Parathyroid adenoma (tissue), 2 donors: Measurements from ENCODE around the gene PIM2.
A peak's percentile ranks its signal among the peaks of the same experiment; 100 is the strongest.
"Not testable (repeated sequence)": the region's sequence is repeated elsewhere in the genome, so short reads cannot be mapped to it uniquely, and the experiment has no call there.

ENCODE experiments used
- H2AFZ ChIP-seq: fragments of 300-600 bp; sonication (generic); one replicate; pipeline ENCODE4 v1.7.0; 2017; ENCODE audit warnings: antibody characterized with exemption, mild to moderate bottlenecking
- H3K27ac ChIP-seq: fragments of 300-600 bp; sonication (generic); one replicate; pipeline ENCODE4 v1.7.0; 2017
- H3K27me3 ChIP-seq: fragments of 300-600 bp; sonication (generic); one replicate; pipeline ENCODE4 v1.7.0; 2017; ENCODE audit warnings: low read length; ENCODE audit not compliant: control insufficient read depth, insufficient read depth
- H3K36me3 ChIP-seq: fragments of 300-600 bp; sonication (generic); one replicate; pipeline ENCODE4 v1.7.0; 2017; ENCODE audit warnings: low read length; ENCODE audit not compliant: control insufficient read depth, insufficient read depth
- H3K4me1 ChIP-seq: fragments of 300-600 bp; sonication (generic); one replicate; pipeline ENCODE4 v1.7.0; 2017; ENCODE audit warnings: control low read depth
- H3K4me2 ChIP-seq: fragments of 300-600 bp; sonication (generic); one replicate; pipeline ENCODE4 v1.7.0; 2017; ENCODE audit warnings: low read length
- H3K4me3 ChIP-seq: fragments of 300-600 bp; sonication (generic); one replicate; pipeline ENCODE4 v1.7.0; 2017; ENCODE audit warnings: low read depth, low read length
- H3K79me2 ChIP-seq: fragments of 300-600 bp; sonication (generic); one replicate; pipeline ENCODE4 v1.7.0; 2017; ENCODE audit warnings: control low read depth
- H3K9ac ChIP-seq: fragments of 300-600 bp; sonication (generic); one replicate; pipeline ENCODE4 v1.7.0; 2017; ENCODE audit warnings: mild to moderate bottlenecking
- H3K9me3 ChIP-seq: fragments of 300-600 bp; sonication (generic); one replicate; pipeline ENCODE4 v1.7.0; 2017; ENCODE audit warnings: low read length; ENCODE audit not compliant: control insufficient read depth
- TF ChIP-seq, protein P1 (sequence below): fragments of 300-600 bp; sonication (generic); IDR thresholded peaks from one replicate; pipeline ENCODE4 v1.7.0; 2017; ENCODE audit warnings: antibody characterized with exemption, mild to moderate bottlenecking
- donor health status: primary hyperparathyroidism.

The PIM2 gene

DNA sequence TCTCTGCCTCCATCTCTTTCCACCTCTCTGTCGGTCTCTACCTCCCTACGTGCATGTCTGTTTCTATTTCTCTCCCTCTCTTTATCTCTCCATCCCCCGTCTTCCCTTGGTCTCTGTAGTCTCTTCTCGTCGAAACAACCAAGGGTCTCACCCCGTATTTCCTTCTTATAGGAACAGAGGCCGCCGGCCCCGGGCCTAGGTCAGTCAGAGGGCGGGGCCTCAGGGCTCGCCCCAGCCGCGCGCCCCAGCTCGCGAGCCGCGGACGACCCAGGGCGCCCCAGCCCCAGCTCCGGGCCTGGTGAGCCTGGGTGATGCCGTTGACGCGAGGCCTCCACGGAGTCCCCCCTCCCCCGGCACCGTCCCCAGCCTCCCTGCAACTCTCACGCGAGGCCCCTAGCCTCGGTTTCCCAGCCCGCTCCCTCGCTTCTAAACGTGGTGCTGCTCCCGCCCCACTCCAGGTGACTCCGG is 27.9 kb downstream of the PIM2 start:
- no peaks in the 10 kb centered on the region for H3K27me3 ChIP-seq
- peak overlapping the region; percentile 64 for H3K4me3 ChIP-seq
- TF ChIP-seq, protein P1, sequence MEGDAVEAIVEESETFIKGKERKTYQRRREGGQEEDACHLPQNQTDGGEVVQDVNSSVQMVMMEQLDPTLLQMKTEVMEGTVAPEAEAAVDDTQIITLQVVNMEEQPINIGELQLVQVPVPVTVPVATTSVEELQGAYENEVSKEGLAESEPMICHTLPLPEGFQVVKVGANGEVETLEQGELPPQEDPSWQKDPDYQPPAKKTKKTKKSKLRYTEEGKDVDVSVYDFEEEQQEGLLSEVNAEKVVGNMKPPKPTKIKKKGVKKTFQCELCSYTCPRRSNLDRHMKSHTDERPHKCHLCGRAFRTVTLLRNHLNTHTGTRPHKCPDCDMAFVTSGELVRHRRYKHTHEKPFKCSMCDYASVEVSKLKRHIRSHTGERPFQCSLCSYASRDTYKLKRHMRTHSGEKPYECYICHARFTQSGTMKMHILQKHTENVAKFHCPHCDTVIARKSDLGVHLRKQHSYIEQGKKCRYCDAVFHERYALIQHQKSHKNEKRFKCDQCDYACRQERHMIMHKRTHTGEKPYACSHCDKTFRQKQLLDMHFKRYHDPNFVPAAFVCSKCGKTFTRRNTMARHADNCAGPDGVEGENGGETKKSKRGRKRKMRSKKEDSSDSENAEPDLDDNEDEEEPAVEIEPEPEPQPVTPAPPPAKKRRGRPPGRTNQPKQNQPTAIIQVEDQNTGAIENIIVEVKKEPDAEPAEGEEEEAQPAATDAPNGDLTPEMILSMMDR, result no peak
- H3K79me2 ChIP-seq, result no peaks in the 10 kb centered on the region
- no peaks in the 10 kb centered on the region for H3K9me3 ChIP-seq
- H2AFZ ChIP-seq, result peak overlapping the region; percentile 75
- no peaks in the 10 kb centered on the region for H3K36me3 ChIP-seq
- peaks cover 5% of the 10 kb centered on the region for H3K4me1 ChIP-seq
- H3K9ac ChIP-seq, result peak overlapping the region; percentile 43
- H3K4me2 ChIP-seq, result peak overlapping the region; percentile 66
- peak overlapping the region; percentile 76 for H3K27ac ChIP-seq

DNA sequence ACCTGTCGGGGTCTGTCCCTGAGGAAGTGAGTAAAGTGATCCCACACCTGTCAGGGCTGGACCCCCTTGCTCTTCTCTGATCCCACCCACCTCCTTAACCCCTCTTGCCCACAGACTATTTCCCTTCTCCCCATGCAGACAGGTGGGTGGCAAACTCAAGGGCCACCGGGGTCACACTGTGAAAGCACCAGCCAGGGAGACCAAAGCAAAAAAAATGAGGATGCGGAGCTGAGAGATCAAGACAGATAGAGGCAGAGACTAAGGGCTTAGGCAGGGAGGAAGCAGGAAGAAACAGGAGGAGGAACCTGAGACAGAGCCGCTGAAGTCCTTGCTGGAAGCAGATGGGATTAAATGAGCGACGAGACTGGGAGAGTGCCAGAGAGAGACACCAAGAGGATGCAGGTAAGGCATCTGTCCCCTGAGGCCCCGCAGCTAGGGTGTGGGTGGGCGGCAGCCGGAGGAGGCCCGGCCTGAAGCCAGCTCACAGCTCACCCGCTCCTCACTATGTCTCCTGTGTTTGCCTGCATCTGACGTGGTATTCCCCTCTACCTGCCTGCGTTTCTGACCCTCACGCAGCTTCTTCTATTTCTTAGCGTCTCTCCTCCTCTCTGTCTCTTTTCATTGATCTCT is 28.4 kb downstream of the PIM2 start:
- H3K79me2 ChIP-seq, result no peaks in the 10 kb centered on the region
- no peaks in the 10 kb centered on the region for H3K27me3 ChIP-seq
- H3K27ac ChIP-seq, result peak overlapping the region; percentile 76
- peak overlapping the region; percentile 75 for H2AFZ ChIP-seq
- no peaks in the 10 kb centered on the region for H3K9me3 ChIP-seq
- H3K36me3 ChIP-seq, result no peaks in the 10 kb centered on the region
- peaks cover 5% of the 10 kb centered on the region for H3K4me1 ChIP-seq
- H3K4me2 ChIP-seq, result peak overlapping the region; percentile 66
- no peak overlapping the region for H3K9ac ChIP-seq
- H3K4me3 ChIP-seq, result peak overlapping the region; percentile 64
- TF ChIP-seq, protein P1, result no peak

DNA sequence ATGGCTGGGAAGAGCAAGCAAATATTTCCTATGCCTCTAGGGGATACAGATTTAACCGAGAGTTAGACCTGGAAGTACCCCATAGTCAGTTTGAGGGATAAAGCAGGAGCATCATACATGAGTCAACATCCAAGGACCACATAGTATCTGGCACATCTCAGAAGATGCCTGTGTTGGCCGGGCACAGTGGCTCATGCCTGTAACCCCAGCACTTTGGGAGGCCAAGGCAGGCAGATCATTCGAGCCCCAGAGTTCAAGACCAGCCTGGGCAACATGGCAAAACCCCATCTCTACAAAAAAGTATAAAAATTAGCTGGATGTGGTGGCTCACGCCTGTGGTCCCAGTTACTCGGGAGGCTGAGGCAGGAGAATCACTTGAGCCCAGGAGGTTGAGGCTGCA is 32.2 kb downstream of the PIM2 start:
- H3K9ac ChIP-seq, H3K4me1 ChIP-seq, H3K79me2 ChIP-seq: not testable (repeated sequence)

DNA sequence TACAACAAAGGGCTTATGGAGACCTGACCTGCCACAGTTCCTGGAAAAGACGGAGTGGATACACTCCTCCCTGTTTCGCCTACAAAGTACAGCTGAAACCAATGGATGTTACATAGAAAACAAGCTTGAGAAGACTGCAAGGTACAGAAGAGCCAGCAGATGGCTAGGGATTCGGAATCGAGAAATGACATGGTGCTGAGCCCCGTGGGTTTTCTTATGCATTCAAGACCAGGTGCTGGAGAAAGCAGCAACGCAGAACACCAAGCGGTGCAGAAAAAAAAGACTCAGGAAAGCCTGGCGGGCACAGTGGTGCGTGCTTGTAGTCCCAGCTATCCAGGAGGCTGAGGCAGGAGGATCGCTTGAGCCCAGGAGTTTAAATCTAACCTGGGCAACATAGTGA is 35.1 kb downstream of the PIM2 start:
- H2AFZ ChIP-seq, result no peak overlapping the region
- no peak overlapping the region for H3K4me3 ChIP-seq
- TF ChIP-seq, protein P1, result no peak
- no peaks in the 10 kb centered on the region for H3K79me2 ChIP-seq
- no peaks in the 10 kb centered on the region for H3K9me3 ChIP-seq
- H3K27ac ChIP-seq, result no peak overlapping the region
- H3K9ac ChIP-seq, result no peak overlapping the region
- H3K27me3 ChIP-seq, result no peaks in the 10 kb centered on the region
- no peaks in the 10 kb centered on the region for H3K4me1 ChIP-seq
- no peaks in the 10 kb centered on the region for H3K36me3 ChIP-seq
- H3K4me2 ChIP-seq, result no peak overlapping the region

More for the DNA sequence above, 32.2 kb downstream of the PIM2 start:
- not testable (repeated sequence) for H3K9me3 ChIP-seq, H3K36me3 ChIP-seq, H3K27me3 ChIP-seq, H3K4me3 ChIP-seq, H3K27ac ChIP-seq, H2AFZ ChIP-seq, H3K4me2 ChIP-seq

DNA sequence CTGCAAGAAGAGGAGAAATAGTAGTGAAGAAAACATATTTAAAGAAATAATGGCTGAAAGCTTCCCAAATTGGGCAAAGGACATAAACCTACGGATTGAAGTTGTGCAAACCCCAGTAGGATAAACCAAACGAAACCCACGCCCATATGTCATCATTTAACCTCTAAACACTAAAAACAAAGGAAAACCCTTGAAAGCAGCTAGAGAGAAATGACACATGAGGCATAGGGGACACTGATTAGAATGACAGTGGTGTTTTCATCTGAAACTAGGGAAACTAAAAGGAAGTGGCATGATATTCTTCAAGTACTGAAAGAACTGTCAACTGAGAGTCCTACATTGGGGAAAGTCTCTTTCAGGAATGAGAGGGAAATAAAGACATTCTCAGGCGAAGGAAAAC is 41.9 kb downstream of the PIM2 start:
- not testable (repeated sequence) for H3K9ac ChIP-seq, H3K79me2 ChIP-seq, H2AFZ ChIP-seq, H3K27me3 ChIP-seq, H3K4me1 ChIP-seq, H3K9me3 ChIP-seq, H3K36me3 ChIP-seq, H3K4me3 ChIP-seq, H3K27ac ChIP-seq, H3K4me2 ChIP-seq

DNA sequence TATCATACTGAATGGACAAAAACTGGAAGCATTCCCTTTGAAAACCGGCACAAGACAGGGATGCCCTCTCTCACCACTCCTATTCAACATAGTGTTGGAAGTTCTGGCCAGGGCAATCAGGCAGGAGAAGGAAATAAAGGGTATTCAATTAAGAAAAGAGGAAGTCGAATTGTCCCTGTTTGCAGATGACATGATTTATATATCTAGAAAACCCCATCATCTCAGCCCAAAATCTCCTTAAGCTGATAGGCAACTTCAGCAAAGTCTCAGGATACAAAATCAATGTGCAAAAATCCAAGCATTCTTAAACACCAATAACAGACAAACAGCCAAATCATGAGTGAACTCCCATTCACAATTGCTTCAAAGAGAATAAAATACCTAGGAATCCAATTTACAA is 46.8 kb downstream of the PIM2 start:
- not testable (repeated sequence) for H3K79me2 ChIP-seq, H3K4me2 ChIP-seq, H3K4me3 ChIP-seq, H3K9me3 ChIP-seq, H3K4me1 ChIP-seq, H3K36me3 ChIP-seq, H2AFZ ChIP-seq, H3K27me3 ChIP-seq, H3K9ac ChIP-seq, H3K27ac ChIP-seq
